ENCODE results near the gene BLOC1S6. TPM values are rescaled to one million over a fixed set of nuclear protein-coding genes. Genes with fewer than 3 reads are reported as not detected.

The BLOC1S6 gene
- total RNA-seq, 1 donor from 2014 or later, result 64.6 TPM

DNA sequence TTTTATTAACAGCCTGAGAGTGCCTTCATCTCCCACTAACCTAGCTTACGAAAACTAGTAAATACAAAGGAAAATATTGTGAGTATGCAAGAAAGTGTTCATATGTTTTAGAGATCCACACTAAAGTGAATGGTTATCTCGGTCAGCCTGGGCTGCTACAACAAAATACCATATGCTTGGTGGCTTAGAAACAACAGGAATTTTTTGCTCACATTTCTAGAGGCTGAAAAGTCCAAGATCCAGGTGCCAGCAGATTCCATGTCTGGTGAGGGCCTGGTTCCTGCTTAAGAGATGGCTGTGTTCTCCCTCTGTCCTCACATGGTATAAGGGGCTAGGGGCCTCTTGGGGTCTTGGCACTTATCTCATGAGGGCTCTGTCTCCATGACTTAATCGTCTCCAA lies 44.1 kb upstream of the BLOC1S6 start:
- no peak for DNase-seq (ENCODE audit: low spot score)
- Histone ChIP-seq H3K4me2 (no peak overlapping the region), H3K4me3 (no peak overlapping the region), H2AFZ (replicated peaks) (no peak overlapping the region), H3K27ac (no peak overlapping the region), H3K4me1 (no peaks in the 10 kb centered on the region), H3K9ac (no peak overlapping the region), H3K27me3 (no peaks in the 10 kb centered on the region), H4K20me1 (ENCODE audit: low read depth) (no peaks in the 10 kb centered on the region), H3K9me3 (ENCODE audit: low read depth) (no peaks in the 10 kb centered on the region), H3F3A (ENCODE audit: low read depth) (no peaks in the 10 kb centered on the region), H3K79me2 (ENCODE audit: low read depth) (no peaks in the 10 kb centered on the region), H3K36me3 (no peaks in the 10 kb centered on the region)
- no peaks in the 10 kb centered on the region for H3K4me1 Mint-ChIP-seq
- H3K4me3 Mint-ChIP-seq, result no peak overlapping the region
- H3K36me3 Mint-ChIP-seq, result no peaks in the 10 kb centered on the region
- no peaks in the 10 kb centered on the region for H3K9me3 Mint-ChIP-seq
- no peak for TF ChIP-seq CTCF (IDR thresholded peaks at IDR 0.05)
- H3K27me3 Mint-ChIP-seq (ENCODE audit: insufficient read depth, low read depth), result peaks cover 7% of the 10 kb centered on the region
- no peak overlapping the region for H3K27ac Mint-ChIP-seq

- Histone ChIP-seq H3K4me1 (no peaks in the 10 kb centered on the region), H3K4me2 (no peak overlapping the region), H3K4me3 (no peak overlapping the region), H3K27ac (no peak overlapping the region), H3K36me3 (no peaks in the 10 kb centered on the region), H3K9me3 (ENCODE audit: low read depth) (no peaks in the 10 kb centered on the region), H3F3A (ENCODE audit: low read depth) (no peaks in the 10 kb centered on the region), H3K9ac (no peak overlapping the region), H4K20me1 (ENCODE audit: low read depth) (no peaks in the 10 kb centered on the region), H2AFZ (replicated peaks) (no peak overlapping the region), H3K79me2 (ENCODE audit: low read depth) (no peaks in the 10 kb centered on the region), H3K27me3 (no peaks in the 10 kb centered on the region)
- DNase-seq (ENCODE audit: low spot score), result no peak
- no peaks in the 10 kb centered on the region for H3K9me3 Mint-ChIP-seq
- no peak overlapping the region for H3K27ac Mint-ChIP-seq
- H3K4me3 Mint-ChIP-seq, result no peak overlapping the region
- H3K27me3 Mint-ChIP-seq (ENCODE audit: insufficient read depth, low read depth), result peaks cover 9% of the 10 kb centered on the region
- no peaks in the 10 kb centered on the region for H3K4me1 Mint-ChIP-seq
- no peak for TF ChIP-seq EZH2 (IDR thresholded peaks at IDR 0.05)
- no peak for TF ChIP-seq CTCF (IDR thresholded peaks at IDR 0.05)
- no peak for TF ChIP-seq EZH2phosphoT487 (IDR thresholded peaks at IDR 0.05)
- H3K36me3 Mint-ChIP-seq, result no peaks in the 10 kb centered on the region
Observed at GRCh38 chr15:45544266-45545023, 42.7 kb upstream of the BLOC1S6 start.

DNA sequence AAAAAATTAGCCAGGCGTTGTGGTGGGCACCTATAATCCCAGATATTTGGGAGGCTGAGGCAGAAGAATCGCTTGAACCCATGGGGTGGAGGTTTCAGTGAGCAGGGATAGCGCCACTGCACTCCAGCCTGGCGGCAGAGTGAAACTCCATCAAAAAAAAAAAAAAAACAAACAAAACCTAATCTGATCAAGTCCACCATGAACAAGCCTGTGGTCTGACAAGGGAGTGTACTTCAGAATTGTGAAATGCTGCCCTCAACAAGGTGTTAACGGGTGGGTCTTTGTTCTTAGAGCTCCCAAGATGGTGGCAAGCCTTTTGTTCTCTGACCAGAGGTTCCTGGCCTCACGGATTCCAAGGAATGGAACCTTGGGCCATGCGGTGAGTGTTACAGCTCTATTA lies 40.4 kb upstream of the BLOC1S6 start:
- Mint-ChIP-seq H3K4me1 (no peaks in the 10 kb centered on the region), H3K36me3 (no peaks in the 10 kb centered on the region), H3K4me3 (no peak overlapping the region), H3K27me3 (ENCODE audit: insufficient read depth, low read depth) (peaks cover 9% of the 10 kb centered on the region), H3K27ac (no peak overlapping the region), H3K9me3 (no peaks in the 10 kb centered on the region)
- Histone ChIP-seq H3K9me3 (ENCODE audit: low read depth) (no peaks in the 10 kb centered on the region), H4K20me1 (ENCODE audit: low read depth) (no peaks in the 10 kb centered on the region), H3K79me2 (ENCODE audit: low read depth) (no peaks in the 10 kb centered on the region), H3K36me3 (no peaks in the 10 kb centered on the region), H3F3A (ENCODE audit: low read depth) (no peaks in the 10 kb centered on the region), H3K27ac (no peak overlapping the region), H3K27me3 (no peaks in the 10 kb centered on the region), H3K4me2 (no peak overlapping the region), H3K9ac (no peak overlapping the region), H3K4me3 (no peak overlapping the region), H3K4me1 (no peaks in the 10 kb centered on the region), H2AFZ (replicated peaks) (no peak overlapping the region)
- no peak for DNase-seq (ENCODE audit: low spot score)
- no peak for TF ChIP-seq EZH2 (IDR thresholded peaks at IDR 0.05)
- no peak for TF ChIP-seq CTCF (IDR thresholded peaks at IDR 0.05)
- TF ChIP-seq EZH2phosphoT487 (IDR thresholded peaks at IDR 0.05), result no peak

Data from neural progenitor cell (in vitro differentiated cells).